Epithelial cell of esophagus (primary cell): ENCODE results near the gene AP2A2.

ENCODE experiments used
- DNase-seq: peaks from one replicate; pipeline ENCODE4 v3.0.0; 2010; ENCODE audit warnings: low read depth
- H3K4me3 ChIP-seq: 2 replicates; pipeline ENCODE4 v1.5.1; 2011; ENCODE audit warnings: mild to moderate bottlenecking, low read length, control low read depth
- CTCF ChIP-seq: IDR thresholded peaks from 2 replicates; pipeline ENCODE4 v1.5.1; 2011; ENCODE audit warnings: low read depth, mild to moderate bottlenecking, low read length, control low read depth, inconsistent platforms; ENCODE audit not compliant: insufficient read depth; ENCODE audit errors: missing control alignments

AP2A2 gene

GRCh38 chr11:965206-965775 lies 39.6 kb downstream of the AP2A2 start:
- DNase-seq = no peak
- H3K4me3 ChIP-seq = no peak overlapping the region

GRCh38 chr11:967995-968751 lies 42.5 kb downstream of the AP2A2 start:
- no peak for TF ChIP-seq CTCF
- DNase-seq = no peak
- H3K4me3 ChIP-seq = no peak overlapping the region

More at GRCh38 chr11:965206-965775, 39.6 kb downstream of the AP2A2 start:
- TF ChIP-seq CTCF = no peak

GRCh38 chr11:968822-969221 lies 43.2 kb downstream of the AP2A2 start:
- H3K4me3 ChIP-seq = no peak overlapping the region
- no peak for DNase-seq
- no peak for TF ChIP-seq CTCF

GRCh38 chr11:969651-970205 lies 44.1 kb downstream of the AP2A2 start:
- no peak for DNase-seq
- no peak for TF ChIP-seq CTCF
- no peak overlapping the region for H3K4me3 ChIP-seq

- no peak for DNase-seq
- no peak for TF ChIP-seq CTCF
- H3K4me3 ChIP-seq = no peak overlapping the region
Measured at GRCh38 chr11:970319-970871, 44.7 kb downstream of the AP2A2 start.

- TF ChIP-seq CTCF = no peak
- no peak for DNase-seq
- no peak overlapping the region for H3K4me3 ChIP-seq
Measured at GRCh38 chr11:971092-971690, 45.5 kb downstream of the AP2A2 start.
